HG02610 (cell line): ENCODE data around the gene SLC15A1.
A peak's percentile ranks its signal among the peaks of the same experiment; 100 is the strongest.

Experiments
- ATAC-seq: cut with Tn5 transposase; IDR thresholded peaks from one replicate; pipeline ENCODE4 v1.9.1; 2021; ENCODE audit warnings: mild to moderate bottlenecking, moderate library complexity; ENCODE audit not compliant: unreplicated experiment

SLC15A1 gene

DNA sequence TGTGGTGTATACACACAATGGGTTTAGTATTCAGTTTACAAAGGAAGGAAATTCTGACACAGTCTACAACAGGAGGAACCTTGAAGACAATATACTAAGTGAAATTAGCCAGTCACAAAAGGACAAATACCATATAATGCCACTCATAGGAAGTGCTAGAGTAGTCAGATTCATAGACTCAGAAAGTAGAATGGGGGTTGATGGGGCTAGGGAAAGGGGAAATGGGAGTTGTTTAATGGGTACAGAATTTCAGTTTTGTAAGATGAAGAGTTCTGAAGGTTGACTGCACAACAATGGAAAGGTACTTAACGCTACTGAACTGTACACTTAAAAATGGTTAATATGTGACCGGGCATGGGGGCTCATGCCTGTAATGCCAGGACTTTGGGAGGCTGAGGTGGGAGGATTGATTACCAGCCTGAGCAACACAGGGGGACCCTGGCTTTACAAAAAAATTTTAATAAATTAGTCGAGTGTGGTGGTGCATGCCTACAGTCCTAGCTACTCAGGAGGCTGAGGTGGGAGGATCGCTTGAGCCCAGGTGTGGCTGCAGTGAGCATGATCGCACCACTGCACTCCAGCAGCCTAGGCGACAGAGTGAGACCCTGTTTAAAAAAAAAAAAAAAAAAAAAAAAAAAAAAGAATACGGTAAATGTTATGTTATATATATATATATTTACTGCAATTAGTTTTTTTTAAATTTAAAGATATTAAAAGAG is 45.0 kb downstream of the SLC15A1 start:
- ATAC-seq: peak; percentile 72

DNA sequence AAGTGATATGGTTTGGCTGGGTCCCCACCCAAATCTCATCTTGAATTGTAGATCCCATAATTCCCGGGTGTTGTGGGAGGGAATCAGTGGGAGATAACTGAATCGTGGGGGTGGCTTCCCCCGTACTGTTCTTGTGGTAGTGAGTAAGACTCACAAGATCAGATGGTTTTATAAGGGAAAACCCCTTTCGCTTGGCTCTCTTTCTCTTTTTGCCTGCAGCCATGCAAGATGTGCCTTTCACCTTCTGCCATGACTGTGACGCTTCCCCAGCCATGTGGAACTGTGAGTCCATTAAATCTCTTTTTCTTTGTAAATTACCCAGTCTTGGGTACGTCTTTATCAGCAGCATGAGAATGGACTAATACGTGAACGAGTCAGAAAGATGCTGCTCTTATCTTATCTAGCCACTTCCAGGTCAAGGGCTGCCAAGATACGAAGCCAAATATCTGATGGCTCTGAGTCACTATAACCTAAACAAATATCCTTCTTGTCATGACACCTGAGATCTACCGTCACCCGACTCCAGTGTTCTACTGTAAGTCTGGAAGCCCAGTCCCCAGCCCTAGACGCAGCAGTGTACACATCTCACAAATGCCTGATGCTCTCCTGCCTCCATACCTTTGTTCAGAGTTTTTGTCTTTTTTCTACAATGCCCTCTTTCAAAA is 45.9 kb downstream of the SLC15A1 start:
- ATAC-seq: peak; percentile 38

DNA sequence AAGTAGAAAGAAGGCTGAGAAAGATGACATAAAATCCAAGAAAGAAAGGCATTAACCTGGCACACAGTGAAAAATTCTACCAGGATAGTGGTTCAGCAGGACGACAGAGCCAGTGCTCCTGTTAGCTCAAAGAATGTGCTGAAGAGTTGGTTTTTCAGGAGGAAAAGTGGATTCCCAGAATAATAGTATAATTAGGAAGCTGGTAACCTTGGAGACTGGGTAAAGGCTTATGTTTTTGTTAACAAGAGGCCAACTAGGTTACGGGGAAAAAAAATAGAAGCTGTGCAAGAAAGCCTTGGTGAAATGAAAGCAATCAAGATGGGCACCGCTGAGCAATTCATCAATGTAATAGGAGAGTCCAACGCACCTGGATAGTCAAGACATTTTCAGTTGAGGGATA is 54.7 kb downstream of the SLC15A1 start:
- ATAC-seq: no peak

DNA sequence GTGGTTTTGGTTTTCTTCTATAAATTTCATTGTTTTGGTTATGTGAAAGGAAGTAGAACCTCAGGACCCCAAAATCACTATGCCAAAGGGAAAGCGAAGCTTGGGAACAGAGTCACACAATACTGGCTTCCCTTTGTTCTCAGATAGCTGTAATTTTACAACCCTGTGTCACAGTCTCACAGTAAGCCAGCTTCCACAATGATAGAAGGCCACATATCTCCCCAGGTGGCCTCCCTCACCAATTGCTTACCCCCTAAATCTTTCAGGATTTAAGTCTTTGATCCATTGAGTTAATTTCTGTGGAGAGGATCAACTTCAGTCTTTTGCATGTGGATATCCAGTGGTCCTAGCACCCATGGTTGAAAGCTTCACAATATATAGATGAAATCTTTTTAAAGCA is 58.7 kb downstream of the SLC15A1 start:
- no peak for ATAC-seq

DNA sequence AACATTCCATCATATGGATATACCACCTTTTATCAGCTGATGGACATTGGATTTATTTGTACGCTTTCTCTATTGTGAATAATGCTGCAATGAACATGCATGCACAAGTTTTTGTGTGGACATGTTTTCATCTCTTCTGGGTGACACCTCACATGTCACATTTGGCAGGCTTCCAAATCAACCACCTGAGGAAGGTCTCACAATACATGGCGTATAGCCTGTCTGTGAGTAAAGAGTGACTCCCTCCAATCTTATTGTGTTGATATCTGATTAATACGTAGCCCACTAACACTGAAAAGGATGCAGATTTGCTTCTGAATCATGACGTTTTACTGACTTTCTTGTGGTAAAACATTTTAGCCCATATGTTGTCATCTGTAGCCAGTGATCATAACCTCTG is 61.1 kb downstream of the SLC15A1 start:
- ATAC-seq: no peak

DNA sequence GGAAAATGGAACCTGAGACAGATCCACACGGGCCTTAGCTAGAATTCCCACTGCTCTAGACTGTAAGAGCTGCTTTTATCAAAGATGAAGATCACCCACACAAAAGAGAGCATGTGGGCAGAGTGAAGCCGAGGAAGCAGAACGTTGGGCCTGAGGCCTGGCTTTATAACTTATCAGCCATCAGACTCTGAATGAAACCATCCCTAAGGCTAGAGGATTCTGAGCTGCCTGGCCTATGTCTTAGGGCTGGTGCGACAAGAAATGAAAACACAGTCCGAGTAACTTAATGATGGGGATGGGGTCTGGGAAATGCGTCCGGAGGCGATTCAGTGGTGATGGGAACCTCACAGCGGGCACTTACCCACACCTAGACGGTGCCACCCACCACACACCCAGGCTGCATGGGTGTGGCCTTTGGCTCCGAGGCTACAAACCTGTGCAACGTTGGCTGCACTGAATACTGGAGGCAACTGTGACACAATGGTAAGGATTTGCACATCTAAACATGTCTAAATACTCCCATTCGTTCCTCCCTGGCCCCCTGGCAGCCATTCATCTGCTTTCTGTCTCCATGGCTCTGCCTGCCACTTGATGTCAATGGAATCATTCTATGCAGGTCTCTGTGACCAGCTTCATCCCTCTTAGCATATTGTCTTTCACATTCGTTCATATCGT is 62.0 kb downstream of the SLC15A1 start:
- no peak for ATAC-seq

DNA sequence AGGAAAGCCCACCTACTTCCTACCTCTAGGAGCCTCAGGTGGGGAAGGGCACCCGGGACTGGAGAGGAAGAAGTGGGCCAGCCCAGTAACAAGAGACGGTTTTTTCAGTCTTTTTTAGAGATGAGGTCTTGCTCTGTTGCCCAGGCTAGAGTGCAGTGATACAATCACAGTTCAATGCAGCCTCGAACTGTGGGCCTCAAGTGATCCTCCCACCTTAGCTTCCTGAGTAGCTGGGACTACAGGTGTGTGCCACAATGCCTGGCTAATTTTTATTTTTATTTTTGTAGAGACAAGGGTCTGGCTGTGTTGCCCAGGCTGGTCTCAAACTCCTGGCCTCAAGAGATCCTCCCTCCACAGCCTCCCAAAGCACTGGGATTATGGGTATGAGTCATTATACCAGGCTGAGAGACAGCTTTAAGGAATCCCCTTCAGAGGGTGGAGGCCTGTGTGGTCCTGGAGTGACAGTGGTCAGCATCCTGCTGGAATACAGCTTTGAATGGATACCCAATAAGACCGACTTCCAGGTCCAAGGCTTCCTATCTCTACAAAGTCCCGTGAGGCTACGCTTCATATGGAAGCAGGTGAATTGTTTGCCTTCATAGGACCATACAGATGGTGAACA is 63.0 kb downstream of the SLC15A1 start:
- ATAC-seq: no peak

DNA sequence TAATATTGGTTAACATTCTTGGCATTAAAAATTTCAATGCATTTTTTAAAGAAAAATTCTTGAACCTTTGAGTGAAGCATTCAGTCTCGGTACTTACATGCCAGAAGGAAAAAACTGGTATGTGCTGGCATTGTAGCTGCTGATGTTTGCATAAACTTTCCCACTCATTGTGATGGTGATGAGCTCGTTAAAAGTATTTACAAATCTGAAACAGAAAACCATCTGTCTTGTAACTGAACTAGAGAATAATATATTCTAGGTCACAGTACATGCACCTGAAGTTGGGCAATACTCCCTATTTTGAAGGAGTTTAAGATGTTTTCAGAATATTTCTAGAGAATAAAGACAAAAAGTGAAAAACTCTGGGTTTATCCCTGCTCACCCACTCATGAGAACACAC is 64.1 kb downstream of the SLC15A1 start:
- ATAC-seq: no peak

DNA sequence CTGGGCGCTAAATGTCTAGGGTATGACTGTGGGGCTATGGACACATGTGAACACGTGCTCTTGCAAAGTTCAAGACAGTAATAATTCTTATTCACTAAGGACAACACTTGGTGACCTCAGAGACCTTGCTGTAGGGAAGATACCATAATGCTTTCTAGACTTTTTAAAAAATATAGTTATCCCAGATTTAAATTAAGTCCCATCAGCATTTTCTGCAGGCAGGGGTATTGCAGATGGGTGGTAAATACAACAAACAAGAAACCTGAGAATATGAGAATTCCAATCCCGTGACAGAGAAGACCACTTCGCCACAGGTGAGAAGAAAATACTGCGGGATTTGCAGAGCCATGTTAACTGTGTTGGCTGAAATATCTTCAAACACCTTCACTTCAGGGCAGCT is 65.2 kb downstream of the SLC15A1 start:
- ATAC-seq: no peak

DNA sequence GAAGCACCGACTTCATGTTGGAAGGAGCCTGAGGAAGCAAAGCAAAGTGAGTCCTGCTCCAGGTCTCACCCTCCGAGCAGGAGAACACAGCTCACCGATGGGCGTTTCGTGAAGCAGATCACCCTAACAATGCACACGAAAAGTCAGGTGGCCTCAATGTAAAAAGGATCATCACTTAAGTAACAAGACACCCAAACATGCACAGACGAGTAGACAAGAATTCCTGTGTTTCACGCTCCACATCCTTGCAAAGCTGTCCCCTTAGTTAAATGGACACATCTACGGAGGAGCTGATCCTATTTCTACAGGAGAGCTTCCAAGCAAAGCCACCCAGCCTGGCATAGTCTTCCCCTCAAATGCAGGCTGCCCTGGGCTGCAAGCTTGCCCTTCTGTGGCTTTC is 66.2 kb downstream of the SLC15A1 start:
- ATAC-seq: no peak

DNA sequence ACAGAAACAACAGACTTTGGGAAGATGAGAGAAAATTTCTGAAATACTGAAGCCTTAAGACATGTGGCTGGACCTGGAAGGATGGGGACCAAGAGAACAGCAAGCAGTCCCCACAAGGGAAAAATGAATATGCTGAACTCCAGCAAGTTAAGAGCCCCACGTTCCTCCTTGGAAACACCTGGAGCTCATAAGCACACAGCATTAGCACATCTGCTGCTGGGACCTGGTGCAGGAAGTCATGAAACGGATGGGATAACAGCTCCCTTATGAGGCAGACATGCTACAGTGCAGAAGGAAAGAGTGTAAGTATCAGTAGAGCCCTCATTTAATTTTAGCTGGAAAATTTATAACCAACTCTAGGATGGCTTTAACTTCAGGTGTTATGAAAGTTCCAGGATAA is 67.3 kb downstream of the SLC15A1 start:
- no peak for ATAC-seq

DNA sequence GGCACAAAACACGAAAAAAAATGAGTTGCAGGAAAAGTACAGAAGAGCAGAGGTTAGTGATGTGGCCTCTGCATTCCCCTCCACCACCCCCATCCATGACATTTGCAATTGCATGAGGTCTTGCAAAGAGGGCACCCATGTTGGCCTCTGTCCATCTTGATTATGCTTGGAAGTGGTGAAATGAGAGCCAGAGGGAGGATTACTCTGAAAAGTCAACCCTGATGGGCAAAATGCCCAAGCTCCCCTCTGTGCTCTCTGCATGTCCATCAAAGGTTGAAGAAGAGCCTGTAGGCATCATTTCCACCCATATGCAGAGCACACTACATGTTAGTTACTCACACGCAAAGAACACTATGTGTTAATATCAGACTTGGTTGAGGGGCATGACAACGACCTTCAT is 71.4 kb downstream of the SLC15A1 start:
- ATAC-seq: no peak

DNA sequence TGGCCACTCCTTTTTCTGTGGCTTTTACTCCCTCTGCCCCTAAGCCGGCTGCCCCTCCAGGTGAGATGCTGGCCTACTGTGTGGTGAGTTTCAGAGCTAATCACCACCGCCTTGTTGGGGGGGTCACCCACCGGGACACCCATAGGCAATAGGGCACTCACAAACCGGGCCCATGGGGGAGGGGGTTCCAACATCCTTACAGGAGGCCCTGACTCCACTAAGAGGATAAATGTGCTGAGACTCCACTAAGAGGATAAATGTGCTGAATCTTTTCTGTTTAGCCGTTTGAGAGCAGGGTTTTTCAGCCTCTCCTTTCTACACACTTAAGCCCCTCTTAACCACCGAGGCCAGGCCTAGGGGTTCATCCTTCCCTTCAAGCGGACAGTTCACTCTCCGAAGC is 73.7 kb downstream of the SLC15A1 start:
- no peak for ATAC-seq

DNA sequence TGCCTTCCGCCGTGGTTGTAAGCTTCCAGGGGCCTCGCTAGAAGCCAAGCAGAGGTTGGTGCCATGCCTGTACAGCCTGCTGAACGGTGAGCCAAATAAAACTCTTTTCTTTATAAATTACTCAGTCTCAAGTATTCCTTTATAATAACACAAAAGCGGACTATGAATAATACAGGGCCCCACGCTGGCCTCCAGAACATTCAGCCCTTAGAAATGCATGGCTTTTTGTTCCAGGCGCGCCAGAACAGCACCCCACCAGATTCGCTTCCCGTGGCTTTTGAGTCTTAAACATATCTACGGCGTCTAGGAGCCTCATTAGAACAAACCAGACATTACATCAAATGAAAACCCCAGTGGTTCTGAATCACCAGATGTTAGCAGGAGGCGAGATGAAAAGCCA is 75.1 kb downstream of the SLC15A1 start:
- ATAC-seq: no peak

DNA sequence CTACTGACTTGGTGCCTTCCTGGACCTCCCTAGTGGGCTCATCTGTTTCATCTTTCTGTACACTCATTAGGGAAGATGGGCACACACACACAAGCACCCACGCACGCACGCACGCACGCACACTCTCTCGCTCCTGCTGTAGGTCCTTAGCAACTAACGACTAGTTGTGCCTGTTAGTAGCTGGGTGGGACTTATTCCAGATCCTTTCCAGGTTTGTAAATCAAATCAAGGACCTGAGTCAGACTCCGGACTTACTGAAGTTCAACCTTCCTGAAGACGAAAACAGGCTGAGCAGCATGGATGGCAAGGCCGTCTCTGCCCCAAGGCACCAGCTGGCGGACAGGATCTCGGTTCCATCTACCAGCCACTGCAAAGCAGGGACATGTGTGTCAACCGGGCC is 76.2 kb downstream of the SLC15A1 start:
- no peak for ATAC-seq

DNA sequence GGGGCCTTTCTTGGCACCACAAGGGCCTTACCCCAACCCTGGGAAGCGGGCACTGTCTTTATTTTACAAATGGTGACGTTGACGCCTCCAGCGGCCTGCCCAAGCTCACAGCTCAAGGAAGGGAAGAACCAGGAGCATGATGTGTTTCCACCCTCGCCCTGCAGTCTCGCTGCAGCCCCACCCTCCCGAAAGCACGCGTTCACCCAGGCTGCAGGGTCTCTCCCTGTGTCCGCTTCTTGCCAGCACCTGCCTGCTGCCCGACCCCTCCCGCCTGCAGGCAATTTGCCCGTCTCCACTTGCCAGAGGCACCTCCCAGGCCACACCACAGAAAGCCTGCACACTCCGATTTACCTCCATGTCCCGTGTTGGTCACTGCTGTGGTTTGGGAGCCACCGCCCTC is 76.6 kb downstream of the SLC15A1 start:
- ATAC-seq: no peak

DNA sequence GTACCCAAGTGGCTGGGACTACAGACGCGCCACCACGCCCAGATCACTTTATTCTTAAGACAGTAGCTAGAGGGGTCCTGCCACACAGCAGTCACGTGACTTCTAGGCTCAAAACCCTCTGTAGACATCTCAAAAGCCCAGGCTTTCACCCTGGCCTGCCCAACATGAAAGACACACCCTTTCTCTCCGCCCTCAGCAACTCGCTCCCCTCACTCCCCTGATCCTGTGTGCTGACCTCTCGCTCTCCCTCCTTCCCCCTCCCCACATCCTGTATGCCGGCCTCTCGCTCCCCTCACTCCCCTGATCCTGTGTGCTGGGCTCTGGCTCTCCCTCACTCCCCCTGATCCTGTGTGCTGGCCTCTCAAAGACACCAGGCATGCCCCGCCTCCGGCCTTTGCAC is 77.4 kb downstream of the SLC15A1 start:
- ATAC-seq: no peak

DNA sequence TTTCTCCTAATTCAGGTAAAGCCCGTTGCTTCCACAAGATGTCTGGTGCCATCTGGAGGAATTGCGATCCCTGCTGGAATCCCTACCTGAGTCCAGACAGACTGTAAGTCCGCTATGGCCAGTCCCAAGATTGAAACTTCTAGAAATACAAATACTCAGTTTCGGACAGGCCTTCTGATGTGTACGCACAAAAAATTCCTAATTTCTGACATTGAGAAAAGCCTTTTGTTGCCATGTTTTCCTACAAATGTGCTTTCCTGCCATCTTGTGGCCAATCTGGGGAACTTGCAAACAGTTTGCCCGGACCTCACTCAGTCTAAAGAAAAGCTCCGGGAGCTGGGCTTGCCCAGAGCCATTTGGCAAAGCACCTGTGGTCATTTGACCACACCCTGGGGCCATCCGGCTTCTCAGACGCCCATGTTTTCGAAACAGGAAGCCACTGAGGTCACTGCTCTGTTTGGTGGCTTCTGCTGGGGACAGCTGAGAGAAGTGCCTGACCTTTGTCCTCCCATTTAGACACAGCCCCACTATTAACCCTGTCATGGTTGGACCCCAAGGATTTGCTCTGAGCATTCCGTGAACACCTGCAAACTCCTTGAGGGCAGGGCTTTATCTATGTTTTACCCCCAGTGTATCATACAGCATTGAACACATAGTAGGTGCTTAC is 79.4 kb downstream of the SLC15A1 start:
- ATAC-seq: no peak

DNA sequence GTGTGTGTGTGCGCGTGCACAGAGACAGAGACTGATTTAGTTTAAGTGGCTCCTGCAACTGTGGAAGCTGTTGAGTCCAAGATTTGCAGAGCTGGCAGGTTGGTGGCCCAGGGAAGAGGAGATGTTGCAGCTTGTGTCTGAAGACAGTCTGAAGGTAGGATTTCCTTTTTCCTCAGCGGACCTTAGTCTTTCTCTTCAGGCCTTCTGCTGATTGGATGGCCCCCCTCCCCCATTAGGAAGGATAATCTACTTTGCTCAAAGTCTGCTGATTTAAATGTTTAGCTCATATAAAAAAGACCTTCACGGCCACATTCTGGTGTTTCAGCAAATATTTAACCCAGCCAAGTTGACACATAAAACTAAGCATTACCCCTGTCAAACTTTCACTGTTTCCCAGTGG is 84.3 kb downstream of the SLC15A1 start:
- ATAC-seq: no peak

DNA sequence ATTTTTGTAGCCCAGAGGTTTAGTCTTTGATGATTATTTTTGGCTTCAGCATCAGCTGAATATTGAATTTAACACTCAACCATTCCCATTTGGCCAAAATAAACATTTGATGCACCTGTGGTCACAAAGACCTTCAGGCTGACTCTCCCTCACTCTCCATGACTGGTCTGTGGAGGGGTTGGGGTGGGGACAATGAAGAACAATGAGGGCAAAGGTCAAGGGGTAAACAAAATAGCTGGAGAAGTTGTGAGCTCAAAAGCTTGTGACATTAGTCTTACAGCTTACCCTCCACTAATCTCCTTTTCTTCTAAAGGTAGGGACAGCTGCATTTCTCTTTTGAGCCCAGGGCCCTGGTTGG is 86.9 kb downstream of the SLC15A1 start:
- ATAC-seq: no peak

DNA sequence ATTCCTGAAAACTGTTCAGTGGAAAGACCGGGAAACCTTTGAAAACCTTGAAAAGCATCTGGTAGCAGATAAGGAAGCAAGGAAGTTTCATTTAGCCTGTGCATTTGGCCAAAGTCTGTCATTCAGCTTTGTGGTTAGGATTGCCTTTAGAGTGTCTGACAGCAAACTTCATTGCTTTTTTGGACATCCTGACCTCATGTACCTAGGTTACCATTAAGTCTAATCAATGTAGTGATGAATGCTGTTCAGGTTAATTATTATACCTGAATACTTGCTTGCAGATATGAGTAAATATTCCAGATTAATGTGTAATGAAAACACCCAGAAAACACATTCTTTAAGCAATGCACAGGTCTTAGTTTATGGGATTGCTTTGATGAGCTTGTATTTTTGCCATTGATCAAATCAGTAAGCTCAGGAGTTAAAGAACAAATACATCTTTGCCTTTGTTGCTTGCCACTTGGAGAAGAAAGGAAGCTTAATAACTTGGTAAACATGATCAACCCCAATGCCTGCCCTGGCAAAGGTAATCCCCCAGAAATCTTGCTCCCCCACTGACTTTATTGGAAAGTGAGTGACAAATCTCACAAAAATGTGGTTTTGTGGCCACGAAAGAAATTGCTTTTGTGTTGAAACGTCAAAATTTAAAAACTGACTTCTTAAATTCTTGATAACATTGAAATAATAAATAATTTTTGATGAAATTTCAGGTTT is 87.4 kb downstream of the SLC15A1 start:
- no peak for ATAC-seq
